Kidney epithelial cell (primary cell): ENCODE measurements around the gene CUL3. TPM values are rescaled to one million over a fixed set of nuclear protein-coding genes. Genes with fewer than 3 reads are reported as not detected.
"Not testable (repeated sequence)": the region's sequence is repeated elsewhere in the genome, so short reads cannot be mapped to it uniquely, and the experiment has no call there.

Source experiments
- DNase-seq: peaks from one replicate; pipeline ENCODE4 v3.0.0-alpha.2; 2010; ENCODE audit warnings: low read depth
- H3K27me3 ChIP-seq: 2 replicates; pipeline ENCODE4 v1.6.0; 2011; ENCODE audit warnings: low read length; ENCODE audit not compliant: control insufficient read depth, insufficient read depth
- H3K36me3 ChIP-seq: 2 replicates; pipeline ENCODE4 v1.5.1; 2011; ENCODE audit warnings: low read length; ENCODE audit not compliant: control insufficient read depth, insufficient read depth
- H3K4me3 ChIP-seq: 2 replicates; pipeline ENCODE4 v1.5.1; 2011; ENCODE audit warnings: low read depth, mild to moderate bottlenecking, control low read depth, low read length
- CTCF ChIP-seq: IDR thresholded peaks from 2 replicates; pipeline ENCODE4 v1.5.1; 2011; ENCODE audit warnings: mild to moderate bottlenecking, moderate library complexity, low read length, control low read depth, inconsistent platforms; ENCODE audit not compliant: insufficient read depth, poor library complexity, severe bottlenecking
- total RNA-seq: library from RNA; depleted of rRNA; stranded (reverse); fragments of >200 nt; gene quantifications from 2 replicates; pipeline ENCODE4 v1.2.3, GENCODE V29; 2015

CUL3 gene
- total RNA-seq, 1 donor from 2014 or later: 53.3 TPM

DNA sequence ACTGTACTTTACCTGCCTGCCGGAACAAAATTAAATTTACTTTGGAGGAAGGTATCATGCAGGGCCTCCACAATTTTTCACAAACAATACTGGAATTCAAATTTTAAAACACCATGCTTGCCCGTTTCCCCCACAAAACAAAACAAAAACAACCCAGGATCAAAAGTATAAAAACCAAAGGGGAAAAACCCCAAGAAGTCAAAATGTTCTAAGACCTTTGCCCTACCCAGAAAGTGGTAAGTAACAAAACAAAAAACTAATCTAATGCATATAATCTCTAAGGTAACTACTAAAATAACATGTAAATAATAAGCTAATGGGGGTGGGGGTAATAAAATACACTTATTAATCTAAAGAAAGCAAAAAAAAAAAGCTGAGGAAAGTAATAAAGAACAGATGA lies 60.5 kb downstream of the CUL3 start:
- no peak overlapping the region for H3K4me3 ChIP-seq
- no peak for DNase-seq
- H3K36me3 ChIP-seq: no peaks in the 10 kb centered on the region
- H3K27me3 ChIP-seq: no peaks in the 10 kb centered on the region
- no peak for TF ChIP-seq CTCF

DNA sequence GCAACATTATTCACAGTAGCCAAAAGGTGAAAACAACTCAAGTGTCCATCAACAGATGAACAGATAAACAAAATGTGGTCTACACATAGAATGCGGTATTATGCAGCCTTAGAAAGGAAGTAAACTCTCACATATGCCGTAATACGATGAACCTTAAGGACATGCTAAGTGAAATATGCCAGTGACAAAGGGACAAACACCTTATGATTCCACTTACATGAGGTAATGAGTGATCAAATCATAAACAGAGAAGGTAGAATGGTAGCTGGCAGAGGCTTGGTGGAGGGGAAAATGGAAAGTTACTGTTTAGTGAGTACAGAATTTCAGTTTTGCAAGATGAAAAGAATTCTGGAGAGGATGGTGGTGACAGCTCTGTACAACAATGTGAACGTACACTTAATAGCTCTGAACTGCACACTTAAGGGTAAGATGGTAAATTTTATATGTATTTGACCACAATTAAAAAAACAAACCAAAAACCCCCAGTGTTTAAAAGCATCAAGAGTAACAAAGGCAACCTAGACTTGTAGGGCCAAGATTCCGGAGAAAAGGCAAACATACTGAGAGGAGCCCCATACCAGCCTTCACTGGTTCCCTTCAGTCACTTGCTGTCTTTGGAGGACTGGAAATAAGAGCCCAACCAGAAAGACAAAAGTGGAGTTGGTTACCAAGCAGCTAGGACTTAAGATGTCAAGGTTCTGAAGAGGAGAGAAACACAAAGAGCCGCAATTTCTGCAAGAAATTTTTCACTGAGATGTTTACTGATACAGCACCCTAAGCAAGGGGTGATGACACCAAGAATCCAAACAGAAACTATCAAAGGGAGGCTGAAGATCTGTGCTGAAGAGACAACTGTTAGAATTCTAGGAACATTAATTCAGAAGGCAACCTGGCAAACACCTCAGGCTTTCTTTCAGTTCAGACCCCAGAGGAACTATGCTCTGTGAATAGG lies 61.3 kb downstream of the CUL3 start:
- Histone ChIP-seq H3K36me3 (no peaks in the 10 kb centered on the region), H3K4me3 (no peak overlapping the region), H3K27me3 (no peaks in the 10 kb centered on the region)
- no peak for TF ChIP-seq CTCF
- DNase-seq: no peak

GRCh38 chr2:224522483-224522882 lies 62.7 kb downstream of the CUL3 start:
- H3K4me3 ChIP-seq, H3K36me3 ChIP-seq, DNase-seq, H3K27me3 ChIP-seq: not testable (repeated sequence)

DNA sequence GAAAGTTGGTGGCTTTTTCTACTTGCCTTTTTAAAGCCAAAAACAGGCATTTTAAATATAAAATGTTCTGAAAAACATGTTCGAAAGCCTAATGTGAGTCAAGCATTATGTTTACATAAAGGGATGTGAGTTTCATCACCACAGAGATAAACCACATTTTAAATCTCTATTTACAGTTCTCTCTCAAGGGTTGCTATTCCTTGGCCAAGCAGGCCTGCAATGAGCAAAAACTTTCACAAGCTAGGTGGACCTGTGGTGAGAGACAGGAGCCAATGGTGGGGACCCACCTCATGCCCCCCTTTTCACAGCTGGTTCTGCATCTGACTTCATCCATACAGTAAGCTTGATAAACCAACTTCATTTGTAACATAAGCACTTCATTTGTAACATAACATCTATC lies 65.1 kb downstream of the CUL3 start:
- no peak overlapping the region for H3K4me3 ChIP-seq
- H3K27me3 ChIP-seq: no peaks in the 10 kb centered on the region
- H3K36me3 ChIP-seq: no peaks in the 10 kb centered on the region
- TF ChIP-seq CTCF: no peak
- DNase-seq: no peak

DNA sequence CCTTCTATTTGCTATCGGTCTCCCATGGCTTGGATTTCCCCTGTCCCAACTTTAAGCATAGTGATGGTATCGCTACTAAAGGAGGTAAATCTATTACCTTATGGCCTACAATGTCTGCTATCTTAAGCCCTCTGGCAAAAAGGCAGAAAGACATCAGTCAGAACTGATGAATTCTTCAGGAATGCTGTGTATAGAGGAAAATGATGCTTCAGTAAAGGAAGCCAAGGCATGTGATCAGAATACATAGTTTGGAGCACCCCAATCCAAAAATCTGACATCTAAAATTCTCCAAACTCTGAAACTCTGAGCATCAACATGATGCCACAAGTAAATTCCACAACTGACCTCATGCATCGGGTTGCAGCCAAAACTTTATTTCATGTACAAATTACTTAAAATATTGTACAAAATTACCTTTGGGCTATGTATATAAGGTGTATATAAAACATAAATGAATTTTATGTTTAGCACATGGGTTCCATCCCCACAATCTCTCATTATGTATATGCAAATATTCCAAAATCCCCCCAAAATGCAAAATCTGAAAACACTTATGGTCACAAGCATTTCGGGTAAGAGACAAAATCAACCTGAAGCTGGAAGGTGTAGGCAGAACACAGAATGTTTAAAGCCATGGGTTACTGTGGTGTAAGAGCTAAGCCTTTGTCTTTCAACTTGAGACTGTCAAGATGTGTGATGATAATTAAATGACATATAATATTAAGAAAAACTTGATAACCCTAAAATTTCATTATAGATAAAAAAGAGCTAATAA lies 66.2 kb downstream of the CUL3 start:
- DNase-seq: no peak
- Histone ChIP-seq H3K27me3 (no peaks in the 10 kb centered on the region), H3K36me3 (no peaks in the 10 kb centered on the region), H3K4me3 (no peak overlapping the region)
- no peak for TF ChIP-seq CTCF

GRCh38 chr2:224517963-224518362 lies 67.2 kb downstream of the CUL3 start:
- no peak overlapping the region for H3K4me3 ChIP-seq
- TF ChIP-seq CTCF: no peak
- DNase-seq: no peak
- H3K27me3 ChIP-seq: no peaks in the 10 kb centered on the region
- no peaks in the 10 kb centered on the region for H3K36me3 ChIP-seq

DNA sequence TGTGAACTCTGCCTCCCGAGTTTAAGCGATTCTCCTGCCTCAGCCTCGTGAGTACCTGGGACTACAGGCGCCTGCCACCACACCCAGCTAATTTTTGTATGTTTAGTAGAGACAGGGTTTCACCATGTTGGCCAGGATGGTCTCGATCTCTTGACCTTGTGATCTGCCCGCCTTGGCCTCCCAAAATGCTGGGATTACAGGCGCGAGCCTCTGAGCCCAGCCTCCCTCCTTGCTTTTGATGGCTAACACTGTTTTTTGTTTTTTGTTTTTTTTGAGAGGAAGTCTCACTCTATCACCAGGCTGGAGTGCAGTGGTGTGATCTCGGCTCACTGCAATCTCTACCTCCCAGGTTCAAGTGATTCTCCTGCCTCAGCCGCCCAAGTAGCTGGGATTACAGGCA lies 68.8 kb downstream of the CUL3 start:
- H3K36me3 ChIP-seq, H3K27me3 ChIP-seq, H3K4me3 ChIP-seq, DNase-seq: not testable (repeated sequence)
